Astrocyte of the spinal cord (primary cell): ENCODE data around the gene SPACDR.

Source experiments
- DNase-seq: peaks from one replicate; pipeline ENCODE4 v3.0.0; 2011; ENCODE audit warnings: low read depth, low spot score
- H3K4me3 ChIP-seq: 2 replicates; pipeline ENCODE4 v1.5.1; 2011; ENCODE audit warnings: low read depth, mild to moderate bottlenecking, low read length, moderate library complexity
- in situ Hi-C: cut with HindIII; loops from 2 replicates; pipeline ENCODE4 v1.10.0; 2017; ENCODE audit warnings: low sequenced_read_pairs
- TF ChIP-seq, protein P1 (sequence below): IDR thresholded peaks from 2 replicates; pipeline ENCODE4 v1.5.1; 2012; ENCODE audit warnings: low read depth, mild to moderate bottlenecking, low read length, inconsistent platforms

The SPACDR gene

DNA sequence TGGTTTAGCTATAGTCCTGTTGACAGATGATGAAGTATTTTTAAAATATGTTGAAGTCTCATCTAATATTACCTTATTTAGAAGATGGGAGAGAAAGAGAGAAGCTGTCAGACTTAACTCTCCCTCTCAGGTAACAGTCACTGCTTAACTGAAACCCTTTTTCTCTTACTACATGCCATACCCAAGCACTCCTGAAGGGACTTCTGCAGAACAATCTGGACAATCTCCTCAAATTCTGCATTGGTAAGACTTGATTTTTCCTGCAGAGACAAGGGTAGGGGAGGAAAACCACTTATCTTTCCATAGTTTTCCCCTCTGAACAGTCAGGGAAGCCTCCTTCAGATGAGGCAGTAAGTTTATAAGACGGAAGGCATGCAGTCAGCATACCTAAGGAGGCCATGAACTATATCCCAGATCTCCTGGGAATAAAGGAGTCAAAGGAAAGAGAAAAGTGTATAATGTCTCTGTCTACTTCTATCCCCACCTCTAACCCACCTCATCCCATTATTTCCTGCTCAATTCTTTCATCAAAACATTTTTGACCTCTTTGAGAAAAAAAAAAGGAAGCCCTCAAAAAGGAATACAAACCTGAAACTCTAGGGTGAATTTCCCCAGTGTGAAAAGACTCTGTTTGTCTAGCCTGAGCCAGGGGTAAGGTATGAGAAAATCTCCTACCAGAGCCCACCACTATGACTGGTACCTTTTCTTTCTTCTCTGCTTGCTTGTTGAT, 45.0 kb downstream of the SPACDR start:
- in situ Hi-C loops: no loop called here
- DNase-seq: no peak
- TF ChIP-seq, protein P1, sequence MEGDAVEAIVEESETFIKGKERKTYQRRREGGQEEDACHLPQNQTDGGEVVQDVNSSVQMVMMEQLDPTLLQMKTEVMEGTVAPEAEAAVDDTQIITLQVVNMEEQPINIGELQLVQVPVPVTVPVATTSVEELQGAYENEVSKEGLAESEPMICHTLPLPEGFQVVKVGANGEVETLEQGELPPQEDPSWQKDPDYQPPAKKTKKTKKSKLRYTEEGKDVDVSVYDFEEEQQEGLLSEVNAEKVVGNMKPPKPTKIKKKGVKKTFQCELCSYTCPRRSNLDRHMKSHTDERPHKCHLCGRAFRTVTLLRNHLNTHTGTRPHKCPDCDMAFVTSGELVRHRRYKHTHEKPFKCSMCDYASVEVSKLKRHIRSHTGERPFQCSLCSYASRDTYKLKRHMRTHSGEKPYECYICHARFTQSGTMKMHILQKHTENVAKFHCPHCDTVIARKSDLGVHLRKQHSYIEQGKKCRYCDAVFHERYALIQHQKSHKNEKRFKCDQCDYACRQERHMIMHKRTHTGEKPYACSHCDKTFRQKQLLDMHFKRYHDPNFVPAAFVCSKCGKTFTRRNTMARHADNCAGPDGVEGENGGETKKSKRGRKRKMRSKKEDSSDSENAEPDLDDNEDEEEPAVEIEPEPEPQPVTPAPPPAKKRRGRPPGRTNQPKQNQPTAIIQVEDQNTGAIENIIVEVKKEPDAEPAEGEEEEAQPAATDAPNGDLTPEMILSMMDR: no peak
- H3K4me3 ChIP-seq: no peak overlapping the region

DNA sequence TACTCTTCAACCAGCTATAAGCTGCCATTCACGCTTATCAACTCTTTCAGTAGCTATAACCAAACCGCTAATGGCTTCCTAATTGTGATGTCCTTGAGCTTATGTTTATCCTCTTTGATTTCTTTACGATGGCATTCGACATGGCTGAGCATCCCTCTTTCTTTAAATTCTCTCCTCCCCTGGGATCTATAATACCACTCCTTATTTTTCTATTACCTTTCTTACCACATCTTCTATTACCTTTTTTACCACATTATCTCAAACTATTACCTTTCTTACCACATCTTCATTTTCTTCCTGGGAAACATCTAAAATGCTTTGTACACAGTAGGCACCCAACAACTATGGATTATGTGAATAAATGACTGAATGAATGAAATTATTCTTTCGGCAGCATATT, 48.6 kb downstream of the SPACDR start:
- H3K4me3 ChIP-seq: no peak overlapping the region
- TF ChIP-seq, protein P1: no peak
- DNase-seq: no peak
- in situ Hi-C loops: no loop called here

DNA sequence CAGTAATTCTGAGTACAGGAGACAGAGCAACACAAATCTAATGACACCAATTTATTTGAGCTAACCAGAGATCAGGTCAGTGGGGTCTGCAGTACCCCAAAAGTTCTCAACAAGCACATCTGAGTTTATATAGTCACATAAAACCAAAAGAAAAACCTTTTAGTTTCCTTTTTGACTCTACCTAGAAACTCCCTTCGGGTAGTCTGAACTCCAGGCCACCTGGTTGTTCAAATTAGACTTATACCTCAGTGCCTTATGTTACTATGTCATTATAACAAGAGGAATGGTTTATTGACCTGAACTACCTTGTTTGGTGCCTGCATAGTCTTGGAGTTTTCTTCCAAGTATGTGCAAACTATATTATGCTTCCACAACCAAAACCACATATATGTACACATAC, 50.2 kb downstream of the SPACDR start:
- TF ChIP-seq, protein P1: no peak
- in situ Hi-C loops: no loop called here
- DNase-seq: no peak
- no peak overlapping the region for H3K4me3 ChIP-seq

DNA sequence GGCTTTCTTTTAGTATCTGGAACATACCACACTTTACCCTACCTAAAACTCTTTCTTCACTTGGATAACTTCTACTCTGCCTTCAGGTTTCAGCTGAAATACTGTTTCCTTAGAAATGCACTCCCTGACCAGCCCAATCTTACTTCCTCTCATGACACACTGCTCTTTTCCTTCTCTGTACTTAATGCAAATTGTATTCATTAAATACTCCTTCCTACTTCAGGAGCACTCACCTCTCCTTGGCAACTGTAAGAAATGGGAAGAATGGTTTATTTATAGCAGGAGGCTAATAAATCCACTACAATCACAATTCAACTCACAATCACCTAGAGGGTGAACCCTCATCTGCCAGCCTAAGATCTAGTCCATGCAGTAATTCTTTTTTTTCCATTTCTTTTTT, 50.7 kb downstream of the SPACDR start:
- TF ChIP-seq, protein P1: no peak
- no peak overlapping the region for H3K4me3 ChIP-seq
- in situ Hi-C loops: no loop called here
- DNase-seq: no peak

DNA sequence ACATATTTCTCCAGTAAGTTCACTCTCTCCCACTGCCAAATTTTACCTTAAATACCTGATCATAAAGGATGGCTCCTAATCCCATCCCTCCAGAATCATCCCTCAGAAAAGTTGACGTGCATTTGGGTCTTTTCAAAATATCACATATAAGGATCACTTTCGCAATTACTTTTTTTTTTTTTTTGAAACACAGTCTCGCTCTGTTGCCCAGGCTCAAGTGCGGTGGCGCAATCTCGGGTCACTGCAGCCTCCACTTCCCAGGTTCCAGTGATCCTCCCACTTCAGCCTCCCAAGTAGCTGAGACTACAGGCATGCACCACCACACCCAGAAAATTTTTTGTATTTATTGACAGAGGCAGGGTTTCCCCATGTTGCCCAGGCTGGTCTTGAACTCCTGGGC, 53.0 kb downstream of the SPACDR start:
- H3K4me3 ChIP-seq: no peak overlapping the region
- TF ChIP-seq, protein P1: no peak
- no peak for DNase-seq
- in situ Hi-C loops: no loop called here

DNA sequence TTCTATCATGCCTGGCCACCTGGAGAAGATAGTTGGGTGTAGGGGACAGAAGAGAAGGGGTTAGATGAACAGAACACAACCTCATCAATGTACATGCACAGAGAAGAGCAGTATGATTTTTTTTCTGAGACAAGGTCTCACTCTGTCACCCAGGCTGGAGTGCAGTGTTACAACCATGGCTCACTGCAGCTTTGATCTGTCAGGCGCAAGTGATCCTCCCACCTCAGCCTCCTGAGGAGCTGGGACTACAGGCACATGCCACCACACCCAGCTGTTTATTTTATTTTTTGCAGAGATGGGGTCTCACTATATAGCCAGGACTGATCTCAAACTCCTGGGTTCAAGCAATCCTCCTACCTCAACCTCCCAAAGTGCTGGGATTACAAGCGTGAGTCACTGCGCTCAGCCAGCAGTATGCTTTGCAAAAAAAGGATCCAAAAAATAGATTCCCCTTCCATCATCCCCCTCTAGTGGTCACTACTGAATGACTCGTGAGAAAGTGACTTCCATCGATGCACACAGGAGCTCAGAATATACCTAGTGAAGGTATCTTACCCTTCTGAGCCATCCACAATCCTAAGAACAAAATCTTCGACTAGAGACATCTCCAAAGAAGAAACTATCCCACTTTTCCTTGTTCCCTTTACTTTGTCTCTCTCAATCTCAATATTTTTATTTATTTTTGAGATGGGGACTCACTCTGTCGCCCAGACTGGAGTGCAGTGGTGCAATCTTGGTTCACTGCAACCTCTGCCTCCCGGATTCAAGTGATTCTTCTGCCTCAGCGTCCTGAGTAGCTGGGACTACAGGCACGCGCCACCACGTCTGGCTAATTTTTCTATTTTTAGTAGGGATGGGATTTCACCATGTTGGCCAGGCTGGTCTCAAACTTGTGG, 56.5 kb downstream of the SPACDR start:
- DNase-seq: peak; percentile 74
- no peak overlapping the region for H3K4me3 ChIP-seq
- TF ChIP-seq, protein P1: peak; percentile 81
- in situ Hi-C loops: no loop called here
